GM12801 (cell line): ENCODE measurements around the gene ZCCHC3.

ENCODE experiments used
- CTCF ChIP-seq: IDR thresholded peaks from one replicate; pipeline ENCODE4 v1.5.1; 2011; ENCODE audit warnings: control low read depth; ENCODE audit not compliant: insufficient read length; ENCODE audit errors: extremely low read depth

ZCCHC3 gene

GRCh38 chr20:346640-347316 is 49.4 kb downstream of the ZCCHC3 start, which contains the start of gene NRSN2:
NRSN2 (plus strand) TSS chr20:347111; CDS start chr20:349644, 2,533 bp downstream.
- no peak for TF ChIP-seq CTCF

GRCh38 chr20:347317-347639 is 49.9 kb downstream of the ZCCHC3 start:
- no peak for TF ChIP-seq CTCF

- no peak for TF ChIP-seq CTCF
Measured at GRCh38 chr20:347640-348484, 50.5 kb downstream of the ZCCHC3 start.

GRCh38 chr20:348972-349841 is 51.8 kb downstream of the ZCCHC3 start:
- TF ChIP-seq CTCF, result no peak
